ENCODE results near the gene ASTN2. TPM values are rescaled to one million over a fixed set of nuclear protein-coding genes. Genes with fewer than 3 reads are reported as not detected.

ASTN2 gene
- total RNA-seq, 1 experiment from 2014 or later = 4.8 TPM

- intact Hi-C loops (cut with micrococcal nuclease) = no loop called here
- no peaks in the 10 kb centered on the region for H3K79me2 ChIP-seq (ENCODE audit: insufficient read depth, low read length)
- H3K9me3 ChIP-seq (ENCODE audit: control insufficient read depth in 1 of 2, insufficient read depth in 1 of 2, low read depth in 1 of 2, low read length in 2 of 2) = no peaks in the 10 kb centered on the region; a peak in 1 of 4 replicates
- H4K20me1 ChIP-seq (ENCODE audit: insufficient read depth) = no peaks in the 10 kb centered on the region
- CTCF ChIA-PET = no interaction called here
- no peak overlapping the region for H3K4me3 ChIP-seq (replicated peaks in 1 of 2; ENCODE audit: low read depth in 1 of 2, low read length in 2 of 2)
- no peak overlapping the region for H3K4me2 ChIP-seq (ENCODE audit: low read length)
- no peaks in the 10 kb centered on the region for H3K36me3 ChIP-seq (ENCODE audit: control insufficient read depth in 1 of 2, insufficient read depth in 2 of 2, low read length in 2 of 2)
- no peak overlapping the region for H2AFZ ChIP-seq (ENCODE audit: low read depth, low read length, poor library complexity, severe bottlenecking)
- POLR2A ChIA-PET = no interaction called here
- RAD21 ChIA-PET (ENCODE audit: low non-redundant PET in 1 of 2, low total read pairs in 2 of 2, uncharacterized antibody in 2 of 2, unreplicated experiment in 2 of 2) = no interaction called here
- no peak overlapping the region for H3K9ac ChIP-seq (ENCODE audit: low read length)
- ATAC-seq (no peak), DNase-seq (ENCODE audit: low read depth, low spot score) (no peak)
- TF ChIP-seq CTCF (IDR thresholded peaks at IDR 0.05 in 2 of 3, conservative IDR thresholded peaks at IDR 0.05 in 1 of 3; ENCODE audit: borderline replicate concordance in 1 of 3, insufficient read depth in 1 of 3, low read depth in 2 of 3, low read length in 2 of 3) (no peak), EGR1 (IDR thresholded peaks at IDR 0.05; ENCODE audit: low read depth) (no peak), YY1 (IDR thresholded peaks at IDR 0.05; ENCODE audit: extremely low read depth, insufficient replicate concordance, low read depth, low read length) (no peak), CEBPB (IDR thresholded peaks at IDR 0.05; ENCODE audit: low read depth) (no peak), SIN3A (IDR thresholded peaks at IDR 0.05; ENCODE audit: low read depth) (no peak), RAD21 (IDR thresholded peaks at IDR 0.05; ENCODE audit: low read depth) (no peak), ZFX (IDR thresholded peaks at IDR 0.05) (no peak), JUND (IDR thresholded peaks at IDR 0.05) (no peak), FOSL1 (IDR thresholded peaks at IDR 0.05; ENCODE audit: low read depth) (no peak), ELF1 (IDR thresholded peaks at IDR 0.05; ENCODE audit: borderline replicate concordance, low read depth) (no peak), SRF (IDR thresholded peaks at IDR 0.05; ENCODE audit: low read depth) (no peak), CBX3 (IDR thresholded peaks at IDR 0.05; ENCODE audit: low read depth) (no peak), ZNF274 (IDR thresholded peaks at IDR 0.05; ENCODE audit: low read depth, low read length) (no peak), POLR2AphosphoS5 (IDR thresholded peaks at IDR 0.05; ENCODE audit: low read depth, low read length) (no peak)
- no peaks in the 10 kb centered on the region for H3K4me1 ChIP-seq (ENCODE audit: control insufficient read depth in 1 of 2, insufficient read depth in 2 of 2, low read length in 2 of 2)
- no peak overlapping the region for H3K27ac ChIP-seq (ENCODE audit: low read depth, low read length)
- BruUV-seq (replicated peaks) = no TSS peak
- H3K27me3 ChIP-seq (ENCODE audit: insufficient read depth, low read length) = no peaks in the 10 kb centered on the region
- H3K9me2 ChIP-seq (ENCODE audit: insufficient read depth) = no peaks in the 10 kb centered on the region
These were observed 385.5 kb downstream of the ASTN2 start for GRCh38 chr9:117029341-117029740.
